Gastroesophageal sphincter (tissue), 4 donors: ENCODE results near the gene CIAO2B. TPM values are rescaled to one million over a fixed set of nuclear protein-coding genes. Genes with fewer than 3 reads are reported as not detected.

Source experiments
- ATAC-seq: fragments of 150-250 bp; one replicate; pipeline ENCODE4 v1.9.1; 2016; ENCODE audit warnings: mild to moderate bottlenecking, moderate library complexity
- H3K27ac ChIP-seq, 4 donors: fragments of 200-600 bp; sonication (generic) in 3 of 4; 1 replicate in 3 of 4; 2 replicates in 1 of 4; pipeline ENCODE4 v1.5.1; 2016 to 2019
- H3K27me3 ChIP-seq: fragments of 200-600 bp; sonication (generic); one replicate; pipeline ENCODE4 v1.5.1; 2019
- H3K36me3 ChIP-seq, 2 donors: fragments of 200-600 bp; sonication (generic); one replicate each; pipeline ENCODE4 v1.5.1; 2019; ENCODE audit warnings: control low read depth in 1 of 2
- H3K4me1 ChIP-seq, 3 donors: fragments of 200-600 bp; sonication (generic); 1 replicate in 2 of 3; 2 replicates in 1 of 3; pipeline ENCODE4 v1.5.1; 2016 to 2019; ENCODE audit warnings: control low read depth in 2 of 3
- H3K4me3 ChIP-seq, 2 donors: fragments of 200-600 bp; sonication (generic); one replicate each; pipeline ENCODE4 v1.5.1; 2019; ENCODE audit warnings: mild to moderate bottlenecking in 1 of 2, moderate library complexity in 1 of 2
- H3K9me3 ChIP-seq, 3 donors: fragments of 200-600 bp; sonication (generic); one replicate each; pipeline ENCODE4 v1.5.1; 2017 to 2019; ENCODE audit warnings: control low read depth in 2 of 3
- CTCF ChIP-seq, 4 experiments: fragments of 200-600 bp in 2 of 4; fragments of 450-650 bp in 2 of 4; sonication (generic) in 1 of 4; IDR thresholded peaks; one replicate each; pipeline ENCODE4 v1.5.1; 2017 to 2019; ENCODE audit warnings: antibody characterized with exemption in 4 of 4, mild to moderate bottlenecking in 2 of 4, moderate library complexity in 2 of 4
- EP300 ChIP-seq: sonication (generic); formaldehyde crosslinking; IDR thresholded peaks from one replicate; pipeline ENCODE4 v1.6.1; 2017; ENCODE audit warnings: antibody characterized with exemption, mild to moderate bottlenecking
- POLR2A ChIP-seq, 2 donors: fragments of 450-650 bp; IDR thresholded peaks; one replicate each; pipeline ENCODE4 v1.6.1; 2017; ENCODE audit warnings: antibody characterized with exemption in 2 of 2, mild to moderate bottlenecking in 2 of 2, moderate library complexity in 1 of 2
- POLR2AphosphoS5 ChIP-seq: sonication (generic); formaldehyde crosslinking; IDR thresholded peaks from one replicate; pipeline ENCODE4 v1.6.1; 2017; ENCODE audit warnings: antibody characterized with exemption
- WGBS, 2 donors: methylation state at CpG; one replicate each; pipeline ENCODE4 v1.1.5; 2018; ENCODE audit warnings: low coverage in 1 of 2; 5-methylcytosine and 5-hydroxymethylcytosine counted together
- total RNA-seq, 4 donors: library from RNA; depleted of rRNA; stranded (reverse); fragments of >200 nt; gene quantifications; one replicate each; pipeline ENCODE4 v1.1.0, GENCODE V29; 2016

Gene CIAO2B
- total RNA-seq, 4 donors from 2014 or later: 54.3 to 88.9 (median 79.5) TPM

GRCh38 chr16:66895999-66896398 lies 38.2 kb downstream of the CIAO2B start:
- Histone ChIP-seq H3K4me1 (peaks cover 21 to 54% (median 27%) of the 10 kb centered on the region in 3 donors), H3K27me3 (no peaks in the 10 kb centered on the region), H3K36me3 (peaks cover 0 to 5% of the 10 kb centered on the region in 2 donors), H3K27ac (peak overlapping the region in 3 of 4 donors; percentile 31 to 93 (median 38)), H3K4me3 (no peak overlapping the region), H3K9me3 (no peaks in the 10 kb centered on the region)
- 90 to 100% methylated on average over 2 of the region's 3 CpGs for WGBS, 2 donors
- ATAC-seq: no peak
- TF ChIP-seq POLR2A (IDR thresholded peaks at IDR 0.05) (no peak), EP300 (no peak), CTCF (IDR thresholded peaks at IDR 0.05) (no peak), POLR2AphosphoS5 (no peak)

GRCh38 chr16:66895689-66895979 lies 38.6 kb downstream of the CIAO2B start:
- 83 to 94% methylated on average over 3 to 5 of the region's 5 CpGs for WGBS, 2 donors
- ATAC-seq: no peak
- peaks cover 0 to 5% of the 10 kb centered on the region in 2 donors for H3K36me3 ChIP-seq
- no peaks in the 10 kb centered on the region for H3K27me3 ChIP-seq
- H3K4me3 ChIP-seq: no peak overlapping the region
- peaks cover 19 to 50% (median 23%) of the 10 kb centered on the region in 3 donors for H3K4me1 ChIP-seq
- no peaks in the 10 kb centered on the region for H3K9me3 ChIP-seq
- H3K27ac ChIP-seq: peak overlapping the region in 3 of 4 donors; percentile 31 to 93 (median 38)
- TF ChIP-seq EP300 (no peak), POLR2AphosphoS5 (no peak), CTCF (IDR thresholded peaks at IDR 0.05) (no peak), POLR2A (IDR thresholded peaks at IDR 0.05) (no peak)

GRCh38 chr16:66894948-66895688 lies 39.1 kb downstream of the CIAO2B start:
- Histone ChIP-seq H3K4me1 (peaks cover 14 to 45% (median 18%) of the 10 kb centered on the region in 3 donors), H3K27ac (peak overlapping the region in 3 of 4 donors; percentile 31 to 93 (median 38)), H3K9me3 (no peaks in the 10 kb centered on the region), H3K27me3 (no peaks in the 10 kb centered on the region), H3K36me3 (peaks cover 0 to 5% of the 10 kb centered on the region in 2 donors), H3K4me3 (no peak overlapping the region)
- ATAC-seq: peak; percentile 68
- TF ChIP-seq POLR2A (IDR thresholded peaks at IDR 0.05) (no peak), CTCF (IDR thresholded peaks at IDR 0.05) (peak; percentile 77 to 93 (median 83))
- 27 to 51% methylated on average over 6 to 10 of the region's 11 CpGs for WGBS, 2 donors

GRCh38 chr16:66894055-66894454 lies 40.1 kb downstream of the CIAO2B start:
- Histone ChIP-seq H3K36me3 (peaks cover 0 to 5% of the 10 kb centered on the region in 2 donors), H3K27ac (no peak overlapping the region), H3K4me3 (no peak overlapping the region), H3K27me3 (no peaks in the 10 kb centered on the region), H3K4me1 (peaks cover 6 to 34% (median 8%) of the 10 kb centered on the region in 3 donors), H3K9me3 (no peaks in the 10 kb centered on the region)
- 77% methylated on average over 2 of the region's 2 CpGs; no CpG with 5 or more reads in 1 of the 2 donors for WGBS, 2 donors
- no peak for TF ChIP-seq EP300
- no peak for TF ChIP-seq POLR2AphosphoS5
- TF ChIP-seq CTCF (IDR thresholded peaks at IDR 0.05): no peak
- TF ChIP-seq POLR2A (IDR thresholded peaks at IDR 0.05): no peak
- no peak for ATAC-seq

GRCh38 chr16:66891797-66892196 lies 42.4 kb downstream of the CIAO2B start:
- peaks cover 0 to 12% (median 2%) of the 10 kb centered on the region in 3 donors for H3K4me1 ChIP-seq
- H3K36me3 ChIP-seq: peaks cover 0 to 14% of the 10 kb centered on the region in 2 donors
- H3K27me3 ChIP-seq: no peaks in the 10 kb centered on the region
- no peak overlapping the region for H3K4me3 ChIP-seq
- TF ChIP-seq EP300: no peak
- no peak for TF ChIP-seq CTCF (IDR thresholded peaks at IDR 0.05)
- no peak for TF ChIP-seq POLR2A (IDR thresholded peaks at IDR 0.05)
- TF ChIP-seq POLR2AphosphoS5: no peak
- no peaks in the 10 kb centered on the region for H3K9me3 ChIP-seq
- 82 to 97% methylated on average over 4 to 6 of the region's 6 CpGs for WGBS, 2 donors
- ATAC-seq: no peak
- H3K27ac ChIP-seq: no peak overlapping the region
